Keratinocyte (primary cell): ENCODE measurements around the gene ARHGAP24.

Experiments
- CTCF ChIP-seq, 3 experiments: IDR thresholded peaks in 1 of 3; conservative IDR thresholded peaks in 1 of 3; optimal IDR thresholded peaks in 1 of 3; 2 replicates in 2 of 3; 3 replicates in 1 of 3; pipeline versions ENCODE3 to v1.5.1; 2011; ENCODE audit warnings: low read length in 3 of 3, mild to moderate bottlenecking in 3 of 3, moderate library complexity in 2 of 3, control low read depth in 1 of 3, inconsistent platforms in 1 of 3; ENCODE audit not compliant: insufficient read depth in 2 of 3; ENCODE audit errors: extremely low read depth in 1 of 3
- EZH2 ChIP-seq: IDR thresholded peaks from one replicate; pipeline ENCODE4 v1.6.1; 2012; ENCODE audit warnings: inconsistent platforms, mild to moderate bottlenecking, low read length, moderate library complexity

- TF ChIP-seq CTCF (optimal IDR thresholded peaks at IDR 0.05 in 1 of 3, IDR thresholded peaks at IDR 0.05 in 1 of 3, conservative IDR thresholded peaks at IDR 0.05 in 1 of 3; ENCODE audit: extremely low read depth in 1 of 3, insufficient read depth in 2 of 3, low read length in 3 of 3): no peak
- no peak for TF ChIP-seq EZH2
Observed at GRCh38 chr4:85455942-85456341, 19.0 kb upstream of the ARHGAP24 start.
